Esophagus (tissue), 2 donors: ENCODE results near the gene CAMK2A. TPM values are rescaled to one million over a fixed set of nuclear protein-coding genes. Genes with fewer than 3 reads are reported as not detected.
"Not testable (repeated sequence)": the region's sequence is repeated elsewhere in the genome, so short reads cannot be mapped to it uniquely, and the experiment has no call there.

Experiments
- H3K27ac ChIP-seq, 2 donors: one replicate each; pipeline ENCODE4 v1.5.1; 2013; ENCODE audit warnings: low read depth in 2 of 2, mild to moderate bottlenecking in 2 of 2, inconsistent platforms in 1 of 2, low read length in 1 of 2, moderate library complexity in 1 of 2
- H3K27me3 ChIP-seq, 2 donors: one replicate each; pipeline ENCODE4 v1.6.1; 2013; ENCODE audit warnings: low read length in 2 of 2, control low read depth in 1 of 2, mild to moderate bottlenecking in 1 of 2; ENCODE audit not compliant: insufficient read depth in 2 of 2, control insufficient read depth in 1 of 2
- H3K36me3 ChIP-seq, 2 donors: one replicate each; pipeline ENCODE4 v1.6.1; 2013; ENCODE audit warnings: low read length in 1 of 2; ENCODE audit not compliant: control insufficient read depth in 2 of 2, insufficient read depth in 2 of 2
- H3K4me1 ChIP-seq, 2 donors: one replicate each; pipeline ENCODE4 v1.6.1; 2013; ENCODE audit warnings: low read length in 1 of 2; ENCODE audit not compliant: control insufficient read depth in 2 of 2, insufficient read depth in 2 of 2
- H3K4me3 ChIP-seq, 2 donors: one replicate each; pipeline ENCODE4 v1.5.1; 2013; ENCODE audit warnings: low read length in 2 of 2, mild to moderate bottlenecking in 2 of 2, low read depth in 1 of 2, moderate library complexity in 1 of 2
- H3K9me3 ChIP-seq, 2 donors: one replicate each; pipeline ENCODE4 v1.6.1; 2013; ENCODE audit warnings: mild to moderate bottlenecking in 2 of 2, low read depth in 1 of 2, low read length in 1 of 2, moderate library complexity in 1 of 2; ENCODE audit not compliant: control insufficient read depth in 2 of 2, insufficient read depth in 1 of 2
- WGBS, 2 donors: extraction: QIAGEN DNeasy Blood & Tissue Kit; methylation state at CpG; one replicate each; pipeline ENCODE4 v1.1.7; 2013; 5-methylcytosine and 5-hydroxymethylcytosine counted together
- polyA plus RNA-seq, 2 donors: library from polyadenylated mRNA; stranded (reverse); fragments of 200-250 nt; gene quantifications; one replicate each; pipeline ENCODE4 v1.2.3, GENCODE V29; 2013
- donor health status: healthy with polysubstance abuse.
- donor health status: Bipolar disorder and iron deficiency.

The CAMK2A gene
- polyA plus RNA-seq, 2 donors, result 0.11 to 0.24 TPM

GRCh38 chr5:150235500-150235854, 54.1 kb downstream of the CAMK2A start:
- WGBS, 2 donors, result 87% methylated on average over 5 of the region's 5 CpGs
- H3K4me1 ChIP-seq, result peaks cover 0 to 5% of the 10 kb centered on the region in 2 donors
- no peaks in the 10 kb centered on the region for H3K36me3 ChIP-seq
- no peak overlapping the region for H3K27ac ChIP-seq
- H3K27me3 ChIP-seq, result no peaks in the 10 kb centered on the region
- H3K9me3 ChIP-seq, result no peaks in the 10 kb centered on the region
- H3K4me3 ChIP-seq, result no peak overlapping the region

- H3K4me1 ChIP-seq, result peaks cover 0 to 5% of the 10 kb centered on the region in 2 donors
- no peak overlapping the region for H3K27ac ChIP-seq
- H3K4me3 ChIP-seq, result no peak overlapping the region
- H3K36me3 ChIP-seq, result no peaks in the 10 kb centered on the region
- H3K9me3 ChIP-seq, result no peaks in the 10 kb centered on the region
- WGBS, 2 donors, result 68 to 80% methylated on average over 5 of the region's 5 CpGs
- H3K27me3 ChIP-seq, result no peaks in the 10 kb centered on the region
These were observed 54.7 kb downstream of the CAMK2A start for GRCh38 chr5:150234576-150235499.

GRCh38 chr5:150233706-150234105, 55.9 kb downstream of the CAMK2A start:
- H3K36me3 ChIP-seq, H3K9me3 ChIP-seq, H3K4me3 ChIP-seq, H3K27ac ChIP-seq, H3K4me1 ChIP-seq, H3K27me3 ChIP-seq: not testable (repeated sequence)
- 79 to 93% methylated on average over 5 of the region's 5 CpGs for WGBS, 2 donors

GRCh38 chr5:150230842-150231241, 58.7 kb downstream of the CAMK2A start:
- peaks cover 0 to 2% of the 10 kb centered on the region in 2 donors for H3K9me3 ChIP-seq
- H3K27ac ChIP-seq, result no peak overlapping the region
- peaks cover 4 to 5% of the 10 kb centered on the region in 2 donors for H3K4me1 ChIP-seq
- no peak overlapping the region for H3K4me3 ChIP-seq
- H3K27me3 ChIP-seq, result no peaks in the 10 kb centered on the region
- 90 to 92% methylated on average over 7 of the region's 7 CpGs for WGBS, 2 donors
- H3K36me3 ChIP-seq, result no peaks in the 10 kb centered on the region

GRCh38 chr5:150229571-150229970, 60.0 kb downstream of the CAMK2A start:
- peaks cover 0 to 2% of the 10 kb centered on the region in 2 donors for H3K9me3 ChIP-seq
- no peaks in the 10 kb centered on the region for H3K36me3 ChIP-seq
- 68 to 69% methylated on average over 3 of the region's 3 CpGs for WGBS, 2 donors

GRCh38 chr5:150227606-150228273, 61.8 kb downstream of the CAMK2A start:
- H3K27me3 ChIP-seq, result no peaks in the 10 kb centered on the region
- peaks cover 3 to 4% of the 10 kb centered on the region in 2 donors for H3K4me1 ChIP-seq
- H3K4me3 ChIP-seq, result no peak overlapping the region
- no peak overlapping the region for H3K27ac ChIP-seq
- WGBS, 2 donors, result 84 to 86% methylated on average over 11 of the region's 11 CpGs
- no peaks in the 10 kb centered on the region for H3K36me3 ChIP-seq
- H3K9me3 ChIP-seq, result peaks cover 0 to 2% of the 10 kb centered on the region in 2 donors

More at GRCh38 chr5:150229571-150229970, 60.0 kb downstream of the CAMK2A start:
- H3K4me1 ChIP-seq, result peaks cover 4 to 5% of the 10 kb centered on the region in 2 donors
- H3K27ac ChIP-seq, result no peak overlapping the region
- no peak overlapping the region for H3K4me3 ChIP-seq
- H3K27me3 ChIP-seq, result no peaks in the 10 kb centered on the region

- peaks cover 0 to 4% of the 10 kb centered on the region in 2 donors for H3K4me1 ChIP-seq
- no peaks in the 10 kb centered on the region for H3K27me3 ChIP-seq
- H3K36me3 ChIP-seq, result no peaks in the 10 kb centered on the region
- no peak overlapping the region for H3K4me3 ChIP-seq
- WGBS, 2 donors, result 83 to 88% methylated on average over 5 of the region's 5 CpGs
- H3K27ac ChIP-seq, result no peak overlapping the region
- peaks cover 0 to 2% of the 10 kb centered on the region in 2 donors for H3K9me3 ChIP-seq
These were observed 62.5 kb downstream of the CAMK2A start for GRCh38 chr5:150227036-150227435.

- 69 to 73% methylated on average over 8 of the region's 8 CpGs for WGBS, 2 donors
- no peak overlapping the region for H3K27ac ChIP-seq
- H3K9me3 ChIP-seq, result peaks cover 0 to 2% of the 10 kb centered on the region in 2 donors
These were observed 65.0 kb downstream of the CAMK2A start for GRCh38 chr5:150224483-150225027.

GRCh38 chr5:150223474-150223873, 66.1 kb downstream of the CAMK2A start:
- WGBS, 2 donors, result 89 to 93% methylated on average over 7 of the region's 7 CpGs
- H3K36me3 ChIP-seq, result no peaks in the 10 kb centered on the region

More at GRCh38 chr5:150224483-150225027, 65.0 kb downstream of the CAMK2A start:
- H3K36me3 ChIP-seq, result no peaks in the 10 kb centered on the region
- no peak overlapping the region for H3K4me3 ChIP-seq
- H3K27me3 ChIP-seq, result no peaks in the 10 kb centered on the region
- peaks cover 0 to 4% of the 10 kb centered on the region in 2 donors for H3K4me1 ChIP-seq

More at GRCh38 chr5:150223474-150223873, 66.1 kb downstream of the CAMK2A start:
- Histone ChIP-seq H3K4me1 (peaks cover 0 to 4% of the 10 kb centered on the region in 2 donors), H3K4me3 (no peak overlapping the region), H3K27ac (no peak overlapping the region), H3K27me3 (no peaks in the 10 kb centered on the region), H3K9me3 (peaks cover 0 to 2% of the 10 kb centered on the region in 2 donors)
